Measurements from ENCODE around the gene ADNP.

ADNP gene

DNA sequence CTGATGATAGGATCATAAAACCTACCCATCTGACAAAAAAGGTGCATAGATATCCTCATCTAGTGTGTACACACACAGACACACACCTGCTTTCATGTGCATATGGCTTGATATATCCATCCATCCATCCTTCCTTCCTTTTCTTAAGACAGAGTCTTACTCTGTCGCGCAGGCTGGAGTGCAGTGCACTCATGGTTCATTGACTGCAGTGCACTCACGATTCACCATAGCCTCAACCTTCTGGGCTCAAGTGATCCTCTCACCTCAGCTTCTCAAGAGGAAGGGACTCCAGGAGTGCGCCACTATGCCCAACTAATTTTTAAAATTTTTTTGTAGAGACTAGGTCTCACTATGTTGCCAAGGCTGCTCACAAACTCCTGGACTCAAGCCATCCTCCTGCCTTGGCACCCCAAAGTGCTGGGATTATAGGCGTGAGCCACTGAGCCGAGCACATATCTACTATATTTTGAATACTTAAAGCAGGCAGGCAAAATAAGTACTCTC, 27.1 kb downstream of the ADNP start:
- H3K27me3 ChIP-seq (ENCODE audit: control insufficient read depth in 1 of 2, insufficient read depth in 2 of 2, low read length in 2 of 2): no peaks in the 10 kb centered on the region
- peaks cover 3 to 5% of the 10 kb centered on the region in 2 donors for H3K4me1 ChIP-seq (ENCODE audit: control insufficient read depth in 1 of 2, insufficient read depth in 2 of 2, low read length in 2 of 2)
- H3K36me3 ChIP-seq (ENCODE audit: control insufficient read depth in 1 of 2, insufficient read depth in 2 of 2, low read length in 2 of 2): peaks cover 18 to 46% of the 10 kb centered on the region in 2 donors
- H3K9me3 ChIP-seq (ENCODE audit: control insufficient read depth in 1 of 2, low read length in 2 of 2): no peaks in the 10 kb centered on the region
- H3K27ac ChIP-seq (ENCODE audit: low read depth, low read length): no peak overlapping the region
- no peak overlapping the region for H3K4me3 ChIP-seq (ENCODE audit: low read depth in 1 of 2, low read length in 2 of 2)
- no peak overlapping the region for H3K9ac ChIP-seq (ENCODE audit: low read depth in 1 of 2, low read length in 2 of 2)

- H3K27me3 ChIP-seq (ENCODE audit: control insufficient read depth in 1 of 2, insufficient read depth in 2 of 2, low read length in 2 of 2): no peaks in the 10 kb centered on the region
- H3K27ac ChIP-seq (ENCODE audit: low read depth, low read length): no peak overlapping the region
- no peak overlapping the region for H3K9ac ChIP-seq (ENCODE audit: low read depth in 1 of 2, low read length in 2 of 2)
- H3K36me3 ChIP-seq (ENCODE audit: control insufficient read depth in 1 of 2, insufficient read depth in 2 of 2, low read length in 2 of 2): peaks cover 19 to 50% of the 10 kb centered on the region in 2 donors
- H3K4me3 ChIP-seq (ENCODE audit: low read depth in 1 of 2, low read length in 2 of 2): no peak overlapping the region
- peaks cover under 1 to 5% of the 10 kb centered on the region in 2 donors for H3K4me1 ChIP-seq (ENCODE audit: control insufficient read depth in 1 of 2, insufficient read depth in 2 of 2, low read length in 2 of 2)
- no peaks in the 10 kb centered on the region for H3K9me3 ChIP-seq (ENCODE audit: control insufficient read depth in 1 of 2, low read length in 2 of 2)
These were observed 27.7 kb downstream of the ADNP start for GRCh38 chr20:50903353-50904051.

DNA sequence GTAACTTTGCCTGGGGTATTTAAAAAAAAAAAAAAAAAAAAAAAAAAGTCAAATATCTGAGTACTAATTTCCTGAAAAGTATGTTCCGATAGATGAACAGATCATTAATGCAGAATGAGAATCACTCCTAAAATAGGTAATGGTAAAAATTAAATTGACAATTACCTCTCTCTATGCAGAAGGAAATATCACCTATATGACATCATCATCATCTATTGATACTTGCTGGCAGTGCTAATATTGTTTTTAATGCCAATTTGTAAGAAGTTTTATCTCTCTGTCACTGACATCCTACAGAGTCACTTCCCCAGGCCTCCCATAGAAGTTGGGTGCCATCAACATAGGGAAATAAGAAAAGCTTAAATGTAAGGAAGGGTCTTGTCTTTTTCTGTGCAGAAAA, 29.9 kb downstream of the ADNP start:
- Histone ChIP-seq H3K4me1 (ENCODE audit: control insufficient read depth in 1 of 2, insufficient read depth in 2 of 2, low read length in 2 of 2) (peaks cover 0 to 5% of the 10 kb centered on the region in 2 donors), H3K27ac (ENCODE audit: low read depth, low read length) (no peak overlapping the region), H3K4me3 (ENCODE audit: low read depth in 1 of 2, low read length in 2 of 2) (no peak overlapping the region), H3K9ac (ENCODE audit: low read depth in 1 of 2, low read length in 2 of 2) (no peak overlapping the region), H3K36me3 (ENCODE audit: control insufficient read depth in 1 of 2, insufficient read depth in 2 of 2, low read length in 2 of 2) (peaks cover 29 to 63% of the 10 kb centered on the region in 2 donors), H3K27me3 (ENCODE audit: control insufficient read depth in 1 of 2, insufficient read depth in 2 of 2, low read length in 2 of 2) (no peaks in the 10 kb centered on the region), H3K9me3 (ENCODE audit: control insufficient read depth in 1 of 2, low read length in 2 of 2) (no peaks in the 10 kb centered on the region)

DNA sequence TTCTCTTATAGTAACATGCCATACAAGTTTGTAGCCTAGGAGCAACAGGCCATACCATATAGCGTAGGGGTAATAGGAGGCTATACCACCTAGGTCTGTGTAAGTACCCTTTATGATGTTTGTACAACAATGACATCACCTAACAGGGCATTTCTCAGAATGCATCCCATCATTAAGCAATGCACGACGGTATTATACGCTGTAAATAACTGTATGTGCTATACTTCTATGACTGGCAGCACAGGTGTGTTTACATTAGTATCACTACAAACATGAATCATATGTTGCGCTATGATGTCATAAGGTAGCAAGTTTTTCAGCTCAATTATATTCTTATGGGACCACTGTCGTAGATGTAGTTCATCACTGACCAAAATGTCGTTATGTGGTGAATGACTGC, 31.0 kb downstream of the ADNP start:
- peaks cover 0 to 5% of the 10 kb centered on the region in 2 donors for H3K4me1 ChIP-seq (ENCODE audit: control insufficient read depth in 1 of 2, insufficient read depth in 2 of 2, low read length in 2 of 2)
- peaks cover 29 to 65% of the 10 kb centered on the region in 2 donors for H3K36me3 ChIP-seq (ENCODE audit: control insufficient read depth in 1 of 2, insufficient read depth in 2 of 2, low read length in 2 of 2)
- H3K4me3 ChIP-seq (ENCODE audit: low read depth in 1 of 2, low read length in 2 of 2): no peak overlapping the region
- H3K9me3 ChIP-seq (ENCODE audit: control insufficient read depth in 1 of 2, low read length in 2 of 2): no peaks in the 10 kb centered on the region
- H3K27me3 ChIP-seq (ENCODE audit: control insufficient read depth in 1 of 2, insufficient read depth in 2 of 2, low read length in 2 of 2): no peaks in the 10 kb centered on the region
- H3K9ac ChIP-seq (ENCODE audit: low read depth in 1 of 2, low read length in 2 of 2): no peak overlapping the region
- no peak overlapping the region for H3K27ac ChIP-seq (ENCODE audit: low read depth, low read length)

GRCh38 chr20:50898475-50898874, 32.8 kb downstream of the ADNP start:
- Histone ChIP-seq H3K27ac (ENCODE audit: low read depth, low read length) (no peak overlapping the region), H3K4me3 (ENCODE audit: low read depth in 1 of 2, low read length in 2 of 2) (no peak overlapping the region), H3K9me3 (ENCODE audit: control insufficient read depth in 1 of 2, low read length in 2 of 2) (no peaks in the 10 kb centered on the region), H3K4me1 (ENCODE audit: control insufficient read depth in 1 of 2, insufficient read depth in 2 of 2, low read length in 2 of 2) (no peaks in the 10 kb centered on the region), H3K27me3 (ENCODE audit: control insufficient read depth in 1 of 2, insufficient read depth in 2 of 2, low read length in 2 of 2) (no peaks in the 10 kb centered on the region), H3K9ac (ENCODE audit: low read depth in 1 of 2, low read length in 2 of 2) (no peak overlapping the region), H3K36me3 (ENCODE audit: control insufficient read depth in 1 of 2, insufficient read depth in 2 of 2, low read length in 2 of 2) (peaks cover 36 to 78% of the 10 kb centered on the region in 2 donors)

DNA sequence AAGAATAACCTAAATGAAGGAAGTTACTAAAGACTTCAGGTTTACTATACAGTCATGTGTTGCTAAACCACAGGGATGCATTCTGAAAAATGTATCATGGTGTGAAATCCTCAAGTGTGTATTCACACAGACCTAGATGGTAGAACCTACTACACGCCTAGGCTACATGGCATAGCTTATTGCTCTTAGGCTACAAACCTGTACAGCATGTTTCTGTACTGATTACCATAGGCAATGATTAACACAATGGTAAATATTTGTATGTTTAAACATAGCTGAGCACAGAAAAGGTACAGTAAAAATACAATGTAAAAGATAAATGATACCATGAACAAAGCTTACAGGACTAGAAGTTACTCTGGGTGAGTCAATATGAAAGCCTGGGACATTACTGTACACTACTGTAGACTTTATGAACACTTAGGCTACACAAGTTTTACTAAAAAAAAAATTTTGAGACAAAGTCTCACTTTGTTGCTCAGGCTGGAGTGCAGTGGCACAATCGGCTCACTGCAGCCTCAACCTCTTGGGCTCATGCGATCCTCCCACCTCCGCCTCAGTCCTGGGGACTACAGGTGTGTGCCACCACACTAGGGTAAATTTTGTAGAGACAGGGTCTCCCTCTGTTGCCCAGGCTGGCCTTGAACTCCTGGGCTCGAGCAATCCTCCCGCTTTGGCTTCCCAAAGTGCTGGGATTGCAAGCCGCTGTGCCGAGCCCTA, 36.0 kb downstream of the ADNP start:
- no peak overlapping the region for H3K4me3 ChIP-seq (ENCODE audit: low read depth in 1 of 2, low read length in 2 of 2)
- no peaks in the 10 kb centered on the region for H3K9me3 ChIP-seq (ENCODE audit: control insufficient read depth in 1 of 2, low read length in 2 of 2)
- no peak overlapping the region for H3K27ac ChIP-seq (ENCODE audit: low read depth, low read length)
- H3K9ac ChIP-seq (ENCODE audit: low read depth in 1 of 2, low read length in 2 of 2): no peak overlapping the region
- H3K27me3 ChIP-seq (ENCODE audit: control insufficient read depth in 1 of 2, insufficient read depth in 2 of 2, low read length in 2 of 2): no peaks in the 10 kb centered on the region
- peaks cover 51 to 77% of the 10 kb centered on the region in 2 donors for H3K36me3 ChIP-seq (ENCODE audit: control insufficient read depth in 1 of 2, insufficient read depth in 2 of 2, low read length in 2 of 2)
- H3K4me1 ChIP-seq (ENCODE audit: control insufficient read depth in 1 of 2, insufficient read depth in 2 of 2, low read length in 2 of 2): no peaks in the 10 kb centered on the region

DNA sequence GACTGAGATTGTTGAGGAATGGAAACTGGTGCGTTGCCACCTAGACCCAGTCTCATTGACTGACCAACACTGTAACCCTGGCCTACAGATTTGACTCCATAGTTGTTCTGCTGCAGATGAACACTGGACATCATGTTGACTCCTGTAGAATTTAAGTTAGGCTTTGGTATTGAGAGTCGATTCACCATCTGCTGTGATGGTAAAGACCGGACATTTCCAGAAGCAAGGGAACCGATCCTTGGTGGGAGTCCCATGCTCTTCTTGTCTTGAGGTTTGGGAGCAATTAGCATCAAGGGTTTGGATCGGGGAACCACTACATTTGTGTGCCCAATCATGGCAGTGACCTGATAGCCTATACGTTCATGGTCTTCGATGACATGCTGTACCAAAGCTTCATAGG, 37.6 kb downstream of the ADNP start:
- Histone ChIP-seq H3K4me1 (ENCODE audit: control insufficient read depth in 1 of 2, insufficient read depth in 2 of 2, low read length in 2 of 2) (no peaks in the 10 kb centered on the region), H3K9ac (ENCODE audit: low read depth in 1 of 2, low read length in 2 of 2) (no peak overlapping the region), H3K27me3 (ENCODE audit: control insufficient read depth in 1 of 2, insufficient read depth in 2 of 2, low read length in 2 of 2) (no peaks in the 10 kb centered on the region), H3K27ac (ENCODE audit: low read depth, low read length) (no peak overlapping the region), H3K4me3 (ENCODE audit: low read depth in 1 of 2, low read length in 2 of 2) (no peak overlapping the region), H3K36me3 (ENCODE audit: control insufficient read depth in 1 of 2, insufficient read depth in 2 of 2, low read length in 2 of 2) (peaks cover 60 to 80% of the 10 kb centered on the region in 2 donors), H3K9me3 (ENCODE audit: control insufficient read depth in 1 of 2, low read length in 2 of 2) (no peaks in the 10 kb centered on the region)

- Histone ChIP-seq H3K36me3 (ENCODE audit: control insufficient read depth in 1 of 2, insufficient read depth in 2 of 2, low read length in 2 of 2) (peaks cover 51 to 73% of the 10 kb centered on the region in 2 donors), H3K4me1 (ENCODE audit: control insufficient read depth in 1 of 2, insufficient read depth in 2 of 2, low read length in 2 of 2) (no peaks in the 10 kb centered on the region), H3K27me3 (ENCODE audit: control insufficient read depth in 1 of 2, insufficient read depth in 2 of 2, low read length in 2 of 2) (no peaks in the 10 kb centered on the region), H3K9me3 (ENCODE audit: control insufficient read depth in 1 of 2, low read length in 2 of 2) (no peaks in the 10 kb centered on the region), H3K27ac (ENCODE audit: low read depth, low read length) (no peak overlapping the region), H3K4me3 (ENCODE audit: low read depth in 1 of 2, low read length in 2 of 2) (no peak overlapping the region), H3K9ac (ENCODE audit: low read depth in 1 of 2, low read length in 2 of 2) (no peak overlapping the region)
These were observed 38.8 kb downstream of the ADNP start for GRCh38 chr20:50892394-50892793.

- Histone ChIP-seq H3K4me1 (ENCODE audit: control insufficient read depth in 1 of 2, insufficient read depth in 2 of 2, low read length in 2 of 2) (no peaks in the 10 kb centered on the region), H3K9ac (ENCODE audit: low read depth in 1 of 2, low read length in 2 of 2) (no peak overlapping the region), H3K27ac (ENCODE audit: low read depth, low read length) (no peak overlapping the region), H3K27me3 (ENCODE audit: control insufficient read depth in 1 of 2, insufficient read depth in 2 of 2, low read length in 2 of 2) (no peaks in the 10 kb centered on the region), H3K9me3 (ENCODE audit: control insufficient read depth in 1 of 2, low read length in 2 of 2) (no peaks in the 10 kb centered on the region), H3K36me3 (ENCODE audit: control insufficient read depth in 1 of 2, insufficient read depth in 2 of 2, low read length in 2 of 2) (peaks cover 51 to 67% of the 10 kb centered on the region in 2 donors), H3K4me3 (ENCODE audit: low read depth in 1 of 2, low read length in 2 of 2) (no peak overlapping the region)
These were observed 40.1 kb downstream of the ADNP start for GRCh38 chr20:50891138-50891537.

DNA sequence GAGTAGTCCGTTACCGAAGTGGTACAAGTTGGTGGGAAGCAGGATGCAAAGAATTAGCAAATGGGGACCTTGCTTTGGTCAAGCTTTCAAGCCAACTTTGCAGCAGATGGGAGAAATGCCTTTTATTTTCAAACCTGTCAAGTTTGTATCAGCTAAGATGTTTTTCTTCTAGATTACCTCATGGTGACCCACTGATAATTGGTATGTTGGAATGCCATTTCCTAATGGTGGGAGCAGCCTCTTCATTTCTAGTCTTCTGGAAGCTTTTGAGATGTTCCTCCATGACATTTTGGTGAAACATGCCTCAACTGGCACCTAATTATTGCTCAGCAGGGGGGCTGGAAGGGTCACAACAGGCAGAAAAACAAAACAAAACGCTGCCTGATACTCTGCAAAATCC, 43.7 kb downstream of the ADNP start:
- no peaks in the 10 kb centered on the region for H3K4me1 ChIP-seq (ENCODE audit: control insufficient read depth in 1 of 2, insufficient read depth in 2 of 2, low read length in 2 of 2)
- H3K27me3 ChIP-seq (ENCODE audit: control insufficient read depth in 1 of 2, insufficient read depth in 2 of 2, low read length in 2 of 2): no peaks in the 10 kb centered on the region
- H3K9ac ChIP-seq (ENCODE audit: low read depth in 1 of 2, low read length in 2 of 2): no peak overlapping the region
- H3K36me3 ChIP-seq (ENCODE audit: control insufficient read depth in 1 of 2, insufficient read depth in 2 of 2, low read length in 2 of 2): peaks cover 35 to 40% of the 10 kb centered on the region in 2 donors
- no peak overlapping the region for H3K4me3 ChIP-seq (ENCODE audit: low read depth in 1 of 2, low read length in 2 of 2)
- H3K27ac ChIP-seq (ENCODE audit: low read depth, low read length): no peak overlapping the region
- H3K9me3 ChIP-seq (ENCODE audit: control insufficient read depth in 1 of 2, low read length in 2 of 2): no peaks in the 10 kb centered on the region

Data from duodenal mucosa (tissue), 2 donors.